SK-N-SH treated with all-trans-retinoic acid at 6 μM for 48 hours (cell line): Measurements from ENCODE around the gene DEFB129.
"Not testable (repeated sequence)": the region's sequence is repeated elsewhere in the genome, so short reads cannot be mapped to it uniquely, and the experiment has no call there.

ENCODE experiments used
- ATAC-seq: fragments of 200-7000 bp; cut with Tn5 transposase; 3 replicates; pipeline ENCODE4 v1.9.1; 2020; ENCODE audit warnings: mild to moderate bottlenecking, moderate library complexity
- ARNTL ChIP-seq: fragments of 450-650 bp; formaldehyde crosslinking; IDR thresholded peaks from 2 replicates; pipeline ENCODE4 v1.5.0; 2020; ENCODE audit warnings: low read depth, mild to moderate bottlenecking, moderate library complexity, borderline replicate concordance
- BACH2 ChIP-seq: fragments of 250-450 bp; sonication (Bioruptor Pico); IDR thresholded peaks from 2 replicates; pipeline ENCODE4 v1.9.0; 2021; ENCODE audit warnings: mild to moderate bottlenecking, borderline replicate concordance
- CSDC2 ChIP-seq: fragments of 250-450 bp; sonication (Bioruptor Pico); IDR thresholded peaks from 2 replicates; pipeline ENCODE4 v1.5.0; 2020; ENCODE audit warnings: mild to moderate bottlenecking, moderate library complexity
- ESRRG ChIP-seq: fragments of 250-450 bp; sonication (Bioruptor Pico); IDR thresholded peaks from 2 replicates; pipeline ENCODE4 v1.6.1; 2021; ENCODE audit warnings: mild to moderate bottlenecking
- GLIS3 ChIP-seq: fragments of 250-450 bp; sonication (Bioruptor Pico); IDR thresholded peaks from 2 replicates; pipeline ENCODE4 v1.5.0; 2020; ENCODE audit warnings: mild to moderate bottlenecking, moderate library complexity
- ISL1 ChIP-seq: fragments of 250-450 bp; sonication (Bioruptor Pico); IDR thresholded peaks from 2 replicates; pipeline ENCODE4 v2.1.2; 2022; ENCODE audit warnings: mild to moderate bottlenecking, moderate library complexity
- OSR1 ChIP-seq: fragments of 250-450 bp; sonication (Bioruptor Pico); IDR thresholded peaks from 2 replicates; pipeline ENCODE4 v1.8.0; 2022; ENCODE audit warnings: moderate library complexity, mild to moderate bottlenecking, inconsistent platforms
- PPARA ChIP-seq: fragments of 250-450 bp; sonication (Bioruptor Pico); IDR thresholded peaks from 2 replicates; pipeline ENCODE4 v1.5.0; 2020; ENCODE audit warnings: mild to moderate bottlenecking, borderline replicate concordance
- SNAI2 ChIP-seq: fragments of 250-450 bp; sonication (Bioruptor Pico); IDR thresholded peaks from 2 replicates; pipeline ENCODE4 v1.5.0; 2020; ENCODE audit warnings: mild to moderate bottlenecking, moderate library complexity
- TCF4 ChIP-seq: fragments of 250-450 bp; sonication (Bioruptor Pico); IDR thresholded peaks from 2 replicates; pipeline ENCODE4 v1.8.0; 2021; ENCODE audit warnings: mild to moderate bottlenecking, moderate library complexity, borderline replicate concordance
- TOX ChIP-seq: fragments of 250-450 bp; sonication (Bioruptor Pico); IDR thresholded peaks from 2 replicates; pipeline ENCODE4 v1.8.0; 2021; ENCODE audit warnings: mild to moderate bottlenecking, moderate library complexity, borderline replicate concordance
- ZC3H10 ChIP-seq: fragments of 250-450 bp; sonication (Bioruptor Pico); IDR thresholded peaks from 2 replicates; pipeline ENCODE4 v1.5.1; 2021; ENCODE audit warnings: mild to moderate bottlenecking, moderate library complexity
- ZFP3 ChIP-seq: fragments of 250-450 bp; sonication (Bioruptor Pico); IDR thresholded peaks from 2 replicates; pipeline ENCODE4 v1.5.0; 2020; ENCODE audit warnings: mild to moderate bottlenecking, moderate library complexity
- ZFP30 ChIP-seq: fragments of 450-650 bp; formaldehyde crosslinking; IDR thresholded peaks from 2 replicates; pipeline ENCODE4 v1.5.0; 2022; ENCODE audit warnings: mild to moderate bottlenecking, moderate library complexity
- ZNF70 ChIP-seq: fragments of 450-650 bp; formaldehyde crosslinking; IDR thresholded peaks from 2 replicates; pipeline ENCODE4 v1.5.0; 2020; ENCODE audit warnings: mild to moderate bottlenecking, moderate library complexity
- ZNF8 ChIP-seq: fragments of 450-650 bp; formaldehyde crosslinking; IDR thresholded peaks from 2 replicates; pipeline ENCODE4 v1.5.0; 2020; ENCODE audit warnings: mild to moderate bottlenecking, moderate library complexity
- TF ChIP-seq, protein P1 (sequence below): fragments of 250-450 bp; sonication (Bioruptor Pico); IDR thresholded peaks from 2 replicates; pipeline ENCODE4 v1.5.1; 2021; ENCODE audit warnings: mild to moderate bottlenecking, moderate library complexity
- TF ChIP-seq, protein P2 (sequence below): fragments of 250-450 bp; sonication (Bioruptor Pico); IDR thresholded peaks from 2 replicates; pipeline ENCODE4 v1.5.1; 2020; ENCODE audit warnings: low read depth, mild to moderate bottlenecking, moderate library complexity
- TF ChIP-seq, protein P3 (sequence below): fragments of 250-450 bp; sonication (Bioruptor Pico); IDR thresholded peaks from 2 replicates; pipeline ENCODE4 v1.5.0; 2020; ENCODE audit warnings: mild to moderate bottlenecking, moderate library complexity
- TF ChIP-seq, protein P4 (sequence below): fragments of 250-450 bp; sonication (Bioruptor Pico); IDR thresholded peaks from 2 replicates; pipeline ENCODE4 v1.8.0; 2021; ENCODE audit warnings: low read depth, mild to moderate bottlenecking, moderate library complexity, borderline replicate concordance
- TF ChIP-seq, protein P5 (sequence below): fragments of 250-450 bp; sonication (Bioruptor Pico); IDR thresholded peaks from 2 replicates; pipeline ENCODE4 v1.8.0; 2020; ENCODE audit warnings: mild to moderate bottlenecking, moderate library complexity, borderline replicate concordance

Gene DEFB129

DNA sequence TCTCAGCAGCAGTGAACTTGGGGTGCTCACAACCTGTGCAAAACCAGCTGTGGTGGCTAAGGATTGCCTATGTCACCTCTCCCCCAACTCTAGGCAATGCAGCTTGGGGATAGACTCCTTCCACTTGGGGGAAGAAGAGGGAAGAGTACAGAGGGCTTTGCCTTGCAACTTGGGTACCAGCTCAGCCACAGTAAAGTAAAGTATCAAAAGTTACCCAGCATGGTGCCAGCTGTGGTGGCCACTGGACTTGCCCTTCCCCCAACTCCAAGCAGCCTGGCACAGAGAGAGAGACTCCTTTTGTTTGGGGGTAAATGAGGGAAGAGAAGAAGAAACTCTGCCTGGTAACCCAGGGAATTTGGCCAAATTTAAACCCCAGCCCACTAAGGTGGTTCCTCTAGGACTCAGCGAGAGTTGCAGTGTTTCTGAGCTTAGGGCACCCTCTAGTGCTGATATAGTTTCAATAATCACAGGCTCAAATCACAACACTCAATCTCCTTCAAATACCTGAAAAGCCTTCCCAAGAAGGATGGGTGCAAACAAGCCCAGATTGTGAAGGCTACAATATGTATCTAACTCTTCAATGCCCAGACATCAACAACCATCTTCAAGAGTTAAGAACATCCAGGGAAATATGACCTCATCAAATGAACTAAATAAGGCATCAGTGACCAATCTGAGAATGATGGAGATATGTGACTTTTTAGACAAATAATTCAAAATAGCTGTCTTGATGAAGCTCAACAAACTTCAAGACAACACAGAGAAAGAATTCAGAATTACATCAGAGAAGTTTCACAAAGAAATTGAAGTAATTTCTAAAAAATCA is 7.6 kb upstream of the DEFB129 start (continued):
- TF ChIP-seq BACH2 (CRISPR knock-in tag), result no peak
- TF ChIP-seq, protein P1, sequence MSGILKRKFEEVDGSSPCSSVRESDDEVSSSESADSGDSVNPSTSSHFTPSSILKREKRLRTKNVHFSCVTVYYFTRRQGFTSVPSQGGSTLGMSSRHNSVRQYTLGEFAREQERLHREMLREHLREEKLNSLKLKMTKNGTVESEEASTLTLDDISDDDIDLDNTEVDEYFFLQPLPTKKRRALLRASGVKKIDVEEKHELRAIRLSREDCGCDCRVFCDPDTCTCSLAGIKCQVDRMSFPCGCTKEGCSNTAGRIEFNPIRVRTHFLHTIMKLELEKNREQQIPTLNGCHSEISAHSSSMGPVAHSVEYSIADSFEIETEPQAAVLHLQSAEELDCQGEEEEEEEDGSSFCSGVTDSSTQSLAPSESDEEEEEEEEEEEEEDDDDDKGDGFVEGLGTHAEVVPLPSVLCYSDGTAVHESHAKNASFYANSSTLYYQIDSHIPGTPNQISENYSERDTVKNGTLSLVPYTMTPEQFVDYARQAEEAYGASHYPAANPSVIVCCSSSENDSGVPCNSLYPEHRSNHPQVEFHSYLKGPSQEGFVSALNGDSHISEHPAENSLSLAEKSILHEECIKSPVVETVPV (CRISPR knock-in tag), result no peak
- TF ChIP-seq, protein P2, sequence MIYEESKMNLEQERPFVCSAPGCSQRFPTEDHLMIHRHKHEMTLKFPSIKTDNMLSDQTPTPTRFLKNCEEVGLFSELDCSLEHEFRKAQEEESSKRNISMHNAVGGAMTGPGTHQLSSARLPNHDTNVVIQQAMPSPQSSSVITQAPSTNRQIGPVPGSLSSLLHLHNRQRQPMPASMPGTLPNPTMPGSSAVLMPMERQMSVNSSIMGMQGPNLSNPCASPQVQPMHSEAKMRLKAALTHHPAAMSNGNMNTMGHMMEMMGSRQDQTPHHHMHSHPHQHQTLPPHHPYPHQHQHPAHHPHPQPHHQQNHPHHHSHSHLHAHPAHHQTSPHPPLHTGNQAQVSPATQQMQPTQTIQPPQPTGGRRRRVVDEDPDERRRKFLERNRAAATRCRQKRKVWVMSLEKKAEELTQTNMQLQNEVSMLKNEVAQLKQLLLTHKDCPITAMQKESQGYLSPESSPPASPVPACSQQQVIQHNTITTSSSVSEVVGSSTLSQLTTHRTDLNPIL (CRISPR knock-in tag), result no peak
- TF ChIP-seq PPARA, result no peak
- no peak for TF ChIP-seq ZNF8 (CRISPR knock-in tag)

DNA sequence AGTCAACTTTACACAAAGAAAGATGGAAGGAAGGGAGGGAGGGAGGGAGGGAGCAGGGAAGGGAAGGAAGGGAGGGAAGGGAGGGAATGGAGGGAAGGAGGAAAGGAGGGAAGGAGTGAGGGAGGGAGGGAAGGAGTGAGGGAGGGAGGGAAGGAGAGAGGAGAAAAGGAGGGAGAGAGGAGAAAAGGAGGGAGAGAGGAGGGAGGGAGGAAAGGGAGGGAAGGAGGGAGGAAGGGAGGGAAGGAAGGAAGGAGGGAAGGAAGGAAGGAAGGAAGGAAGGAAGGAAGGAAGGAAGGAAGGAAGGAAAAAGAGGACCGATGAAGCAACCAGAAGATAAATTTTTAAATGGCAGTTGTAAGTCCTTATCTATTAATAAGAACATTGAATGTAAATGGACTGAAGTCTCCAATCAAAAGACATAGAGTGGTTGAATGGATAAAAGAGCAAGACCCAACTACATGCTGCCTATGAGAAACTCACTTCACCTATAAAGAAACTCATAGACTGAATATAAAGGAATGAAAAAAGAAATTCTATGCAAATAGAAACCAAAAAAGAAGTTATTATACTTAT is 5.7 kb upstream of the DEFB129 start:
- no peak for TF ChIP-seq BACH2 (CRISPR knock-in tag)
- TF ChIP-seq, protein P3, sequence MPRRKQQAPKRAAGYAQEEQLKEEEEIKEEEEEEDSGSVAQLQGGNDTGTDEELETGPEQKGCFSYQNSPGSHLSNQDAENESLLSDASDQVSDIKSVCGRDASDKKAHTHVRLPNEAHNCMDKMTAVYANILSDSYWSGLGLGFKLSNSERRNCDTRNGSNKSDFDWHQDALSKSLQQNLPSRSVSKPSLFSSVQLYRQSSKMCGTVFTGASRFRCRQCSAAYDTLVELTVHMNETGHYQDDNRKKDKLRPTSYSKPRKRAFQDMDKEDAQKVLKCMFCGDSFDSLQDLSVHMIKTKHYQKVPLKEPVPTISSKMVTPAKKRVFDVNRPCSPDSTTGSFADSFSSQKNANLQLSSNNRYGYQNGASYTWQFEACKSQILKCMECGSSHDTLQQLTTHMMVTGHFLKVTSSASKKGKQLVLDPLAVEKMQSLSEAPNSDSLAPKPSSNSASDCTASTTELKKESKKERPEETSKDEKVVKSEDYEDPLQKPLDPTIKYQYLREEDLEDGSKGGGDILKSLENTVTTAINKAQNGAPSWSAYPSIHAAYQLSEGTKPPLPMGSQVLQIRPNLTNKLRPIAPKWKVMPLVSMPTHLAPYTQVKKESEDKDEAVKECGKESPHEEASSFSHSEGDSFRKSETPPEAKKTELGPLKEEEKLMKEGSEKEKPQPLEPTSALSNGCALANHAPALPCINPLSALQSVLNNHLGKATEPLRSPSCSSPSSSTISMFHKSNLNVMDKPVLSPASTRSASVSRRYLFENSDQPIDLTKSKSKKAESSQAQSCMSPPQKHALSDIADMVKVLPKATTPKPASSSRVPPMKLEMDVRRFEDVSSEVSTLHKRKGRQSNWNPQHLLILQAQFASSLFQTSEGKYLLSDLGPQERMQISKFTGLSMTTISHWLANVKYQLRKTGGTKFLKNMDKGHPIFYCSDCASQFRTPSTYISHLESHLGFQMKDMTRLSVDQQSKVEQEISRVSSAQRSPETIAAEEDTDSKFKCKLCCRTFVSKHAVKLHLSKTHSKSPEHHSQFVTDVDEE (CRISPR knock-in tag), result no peak
- no peak for TF ChIP-seq TCF4
- TF ChIP-seq ZC3H10 (CRISPR knock-in tag), result no peak
- TF ChIP-seq CSDC2, result no peak
- TF ChIP-seq SNAI2 (CRISPR knock-in tag), result no peak
- no peak for TF ChIP-seq PPARA
- TF ChIP-seq ARNTL, result no peak
- TF ChIP-seq ZFP3 (CRISPR knock-in tag), result no peak
- TF ChIP-seq GLIS3 (CRISPR knock-in tag), result no peak
- no peak for TF ChIP-seq ZNF70
- no peak for TF ChIP-seq TOX (CRISPR knock-in tag)
- TF ChIP-seq ISL1 (CRISPR knock-in tag), result no peak
- TF ChIP-seq, protein P2 (CRISPR knock-in tag), result no peak
- no peak for TF ChIP-seq ZFP30 (CRISPR knock-in tag)
- no peak for TF ChIP-seq OSR1
- no peak for ATAC-seq

DNA sequence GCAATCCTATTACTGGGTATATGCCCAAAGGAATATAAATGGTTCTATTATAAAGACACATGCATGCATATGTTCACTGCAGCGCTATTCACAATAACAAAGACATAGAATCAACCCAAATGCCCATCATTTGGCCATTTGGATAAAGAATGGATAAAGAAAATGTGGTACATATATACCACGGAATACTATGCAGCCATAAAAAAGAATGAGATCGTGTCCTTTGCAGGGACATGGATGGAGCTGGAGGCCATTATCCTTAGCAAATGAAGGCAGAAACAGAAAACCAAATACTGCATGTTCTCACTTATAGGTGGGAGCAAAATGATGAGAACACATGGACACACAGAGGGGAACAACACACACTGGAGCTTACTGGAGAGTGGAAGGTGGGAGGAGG is 1.2 kb upstream of the DEFB129 start:
- not testable (repeated sequence) for ATAC-seq
- TF ChIP-seq ZNF8 (CRISPR knock-in tag), result peak; percentile 53; the same call in 1 of the 2 replicates

DNA sequence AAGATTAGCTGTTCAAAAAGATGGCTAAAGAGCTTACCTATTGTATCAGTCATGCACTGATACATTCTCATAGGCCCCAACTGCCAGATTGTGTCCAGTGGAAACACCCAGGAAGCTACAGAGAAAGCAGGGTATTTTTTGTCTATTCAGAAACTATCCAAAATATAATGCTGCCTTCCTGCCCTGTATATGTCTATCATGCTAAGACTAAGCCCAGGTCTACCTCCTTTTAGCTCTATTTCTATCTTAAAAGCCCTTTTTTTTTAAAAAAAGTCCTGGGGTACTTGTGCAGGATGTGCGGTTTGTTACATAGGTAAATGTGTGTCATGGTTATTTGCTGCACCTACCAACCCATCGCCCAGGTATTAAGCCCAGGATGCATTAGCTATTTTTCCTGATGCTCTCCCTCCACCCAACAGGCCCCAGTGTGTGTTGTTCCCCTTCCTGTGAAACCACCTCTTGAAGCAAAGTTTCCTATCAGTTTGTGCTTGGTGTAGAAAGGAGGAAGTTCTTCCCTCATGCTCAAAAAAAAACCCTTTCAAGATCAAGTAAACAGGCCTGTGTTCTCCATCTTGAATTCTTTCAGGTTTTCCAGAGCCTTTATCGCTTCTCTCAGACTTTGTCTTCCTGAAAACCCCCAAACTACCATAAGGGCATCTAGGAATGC is 514 bp downstream of the DEFB129 start:
- no peak for ATAC-seq
- TF ChIP-seq, protein P4, sequence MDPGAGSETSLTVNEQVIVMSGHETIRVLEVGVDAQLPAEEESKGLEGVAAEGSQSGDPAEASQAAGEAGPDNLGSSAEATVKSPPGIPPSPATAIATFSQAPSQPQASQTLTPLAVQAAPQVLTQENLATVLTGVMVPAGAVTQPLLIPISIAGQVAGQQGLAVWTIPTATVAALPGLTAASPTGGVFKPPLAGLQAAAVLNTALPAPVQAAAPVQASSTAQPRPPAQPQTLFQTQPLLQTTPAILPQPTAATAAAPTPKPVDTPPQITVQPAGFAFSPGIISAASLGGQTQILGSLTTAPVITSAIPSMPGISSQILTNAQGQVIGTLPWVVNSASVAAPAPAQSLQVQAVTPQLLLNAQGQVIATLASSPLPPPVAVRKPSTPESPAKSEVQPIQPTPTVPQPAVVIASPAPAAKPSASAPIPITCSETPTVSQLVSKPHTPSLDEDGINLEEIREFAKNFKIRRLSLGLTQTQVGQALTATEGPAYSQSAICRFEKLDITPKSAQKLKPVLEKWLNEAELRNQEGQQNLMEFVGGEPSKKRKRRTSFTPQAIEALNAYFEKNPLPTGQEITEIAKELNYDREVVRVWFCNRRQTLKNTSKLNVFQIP (CRISPR knock-in tag), result no peak
- TF ChIP-seq GLIS3 (CRISPR knock-in tag) (no peak), TCF4 (no peak), ARNTL (no peak), PPARA (no peak), CSDC2 (no peak), ESRRG (no peak), OSR1 (no peak), TOX (CRISPR knock-in tag) (no peak)
- TF ChIP-seq, protein P2 (CRISPR knock-in tag), result no peak
- TF ChIP-seq, protein P5, sequence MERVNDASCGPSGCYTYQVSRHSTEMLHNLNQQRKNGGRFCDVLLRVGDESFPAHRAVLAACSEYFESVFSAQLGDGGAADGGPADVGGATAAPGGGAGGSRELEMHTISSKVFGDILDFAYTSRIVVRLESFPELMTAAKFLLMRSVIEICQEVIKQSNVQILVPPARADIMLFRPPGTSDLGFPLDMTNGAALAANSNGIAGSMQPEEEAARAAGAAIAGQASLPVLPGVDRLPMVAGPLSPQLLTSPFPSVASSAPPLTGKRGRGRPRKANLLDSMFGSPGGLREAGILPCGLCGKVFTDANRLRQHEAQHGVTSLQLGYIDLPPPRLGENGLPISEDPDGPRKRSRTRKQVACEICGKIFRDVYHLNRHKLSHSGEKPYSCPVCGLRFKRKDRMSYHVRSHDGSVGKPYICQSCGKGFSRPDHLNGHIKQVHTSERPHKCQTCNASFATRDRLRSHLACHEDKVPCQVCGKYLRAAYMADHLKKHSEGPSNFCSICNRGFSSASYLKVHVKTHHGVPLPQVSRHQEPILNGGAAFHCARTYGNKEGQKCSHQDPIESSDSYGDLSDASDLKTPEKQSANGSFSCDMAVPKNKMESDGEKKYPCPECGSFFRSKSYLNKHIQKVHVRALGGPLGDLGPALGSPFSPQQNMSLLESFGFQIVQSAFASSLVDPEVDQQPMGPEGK (CRISPR knock-in tag), result no peak
